ENCODE measurements around the gene ZNRF3.

- TF ChIP-seq, protein P1, sequence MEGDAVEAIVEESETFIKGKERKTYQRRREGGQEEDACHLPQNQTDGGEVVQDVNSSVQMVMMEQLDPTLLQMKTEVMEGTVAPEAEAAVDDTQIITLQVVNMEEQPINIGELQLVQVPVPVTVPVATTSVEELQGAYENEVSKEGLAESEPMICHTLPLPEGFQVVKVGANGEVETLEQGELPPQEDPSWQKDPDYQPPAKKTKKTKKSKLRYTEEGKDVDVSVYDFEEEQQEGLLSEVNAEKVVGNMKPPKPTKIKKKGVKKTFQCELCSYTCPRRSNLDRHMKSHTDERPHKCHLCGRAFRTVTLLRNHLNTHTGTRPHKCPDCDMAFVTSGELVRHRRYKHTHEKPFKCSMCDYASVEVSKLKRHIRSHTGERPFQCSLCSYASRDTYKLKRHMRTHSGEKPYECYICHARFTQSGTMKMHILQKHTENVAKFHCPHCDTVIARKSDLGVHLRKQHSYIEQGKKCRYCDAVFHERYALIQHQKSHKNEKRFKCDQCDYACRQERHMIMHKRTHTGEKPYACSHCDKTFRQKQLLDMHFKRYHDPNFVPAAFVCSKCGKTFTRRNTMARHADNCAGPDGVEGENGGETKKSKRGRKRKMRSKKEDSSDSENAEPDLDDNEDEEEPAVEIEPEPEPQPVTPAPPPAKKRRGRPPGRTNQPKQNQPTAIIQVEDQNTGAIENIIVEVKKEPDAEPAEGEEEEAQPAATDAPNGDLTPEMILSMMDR (IDR thresholded peaks at IDR 0.05), result no peak
- no peak for TF ChIP-seq POLR2A (IDR thresholded peaks at IDR 0.05)
Measured at GRCh38 chr22:28983788-28984441, 100.5 kb downstream of the ZNRF3 start.
